H9 (cell line): ENCODE measurements around the gene DGCR8. TPM values are rescaled to one million over a fixed set of nuclear protein-coding genes. Genes with fewer than 3 reads are reported as not detected.
A peak's percentile ranks its signal among the peaks of the same experiment; 100 is the strongest.

Experiments
- DNase-seq: peaks from one replicate; pipeline ENCODE4 v3.0.0-alpha.2; 2017
- H2AFZ ChIP-seq: one replicate; pipeline ENCODE4 v1.6.1; 2013; ENCODE audit warnings: mild to moderate bottlenecking, low read length, control low read depth, moderate library complexity
- H2AK5ac ChIP-seq: 2 replicates; pipeline ENCODE4 v1.6.1; 2013; ENCODE audit warnings: low read length, control low read depth, mixed read lengths; ENCODE audit not compliant: insufficient read length
- H2BK120ac ChIP-seq: one replicate; pipeline ENCODE4 v1.6.1; 2013; ENCODE audit warnings: low read depth, mild to moderate bottlenecking, low read length, control low read depth, inconsistent platforms; ENCODE audit not compliant: poor library complexity, severe bottlenecking
- H2BK12ac ChIP-seq: 2 replicates; pipeline ENCODE4 v1.6.1; 2013; ENCODE audit warnings: low read length, control low read depth, mixed read lengths, low read depth; ENCODE audit not compliant: insufficient read length
- H2BK15ac ChIP-seq: 2 replicates; pipeline ENCODE4 v1.6.1; 2013; ENCODE audit warnings: low read depth, low read length, control low read depth
- H2BK20ac ChIP-seq: one replicate; pipeline ENCODE4 v1.6.1; 2013; ENCODE audit warnings: low read depth, mild to moderate bottlenecking, low read length, control low read depth, inconsistent platforms; ENCODE audit not compliant: poor library complexity, severe bottlenecking
- H2BK5ac ChIP-seq: 2 replicates; pipeline ENCODE4 v1.6.1; 2013; ENCODE audit warnings: low read length, control low read depth, mixed read lengths; ENCODE audit not compliant: insufficient read length
- H3K14ac ChIP-seq: 2 replicates; pipeline ENCODE4 v1.6.1; 2013; ENCODE audit warnings: low read length, control low read depth; ENCODE audit not compliant: insufficient read depth
- H3K18ac ChIP-seq: 2 replicates; pipeline ENCODE4 v1.6.1; 2013; ENCODE audit warnings: low read depth, mild to moderate bottlenecking, mixed read lengths, low read length, control low read depth; ENCODE audit not compliant: insufficient read length
- H3K23ac ChIP-seq: 2 replicates; pipeline ENCODE4 v1.6.1; 2013; ENCODE audit warnings: low read length, control low read depth, mixed read lengths, low read depth; ENCODE audit not compliant: insufficient read length
- H3K23me2 ChIP-seq: 2 replicates; pipeline ENCODE4 v1.6.1; 2013; ENCODE audit warnings: low read depth, mild to moderate bottlenecking, mixed read lengths, low read length, control low read depth; ENCODE audit not compliant: insufficient read length, poor library complexity, severe bottlenecking
- H3K27ac ChIP-seq: 2 replicates; pipeline ENCODE4 v1.5.1; 2013; ENCODE audit warnings: low read length, control low read depth, mixed read lengths, low read depth; ENCODE audit not compliant: insufficient read length
- H3K27me3 ChIP-seq: 2 replicates; pipeline ENCODE4 v1.6.1; 2013; ENCODE audit warnings: low read length, control low read depth, inconsistent platforms; ENCODE audit not compliant: insufficient read depth
- H3K4ac ChIP-seq: 2 replicates; pipeline ENCODE4 v1.6.1; 2013; ENCODE audit warnings: low read depth, mild to moderate bottlenecking, control low read depth, inconsistent platforms, low read length, moderate library complexity
- H3K4me1 ChIP-seq: 2 replicates; pipeline ENCODE4 v1.6.1; 2013; ENCODE audit warnings: low read length, control low read depth, inconsistent platforms; ENCODE audit not compliant: insufficient read depth
- H3K4me2 ChIP-seq: 2 replicates; pipeline ENCODE4 v1.6.1; 2013; ENCODE audit warnings: low read length, control low read depth, mixed read lengths; ENCODE audit not compliant: insufficient read length, insufficient read depth
- H3K56ac ChIP-seq: 2 replicates; pipeline ENCODE4 v1.6.1; 2013; ENCODE audit warnings: low read depth, mild to moderate bottlenecking, mixed read lengths, low read length, control low read depth; ENCODE audit not compliant: insufficient read length
- H3K79me1 ChIP-seq: 2 replicates; pipeline ENCODE4 v1.6.1; 2013; ENCODE audit warnings: low read depth, mild to moderate bottlenecking, moderate library complexity, low read length, control low read depth, inconsistent platforms; ENCODE audit not compliant: insufficient read depth, poor library complexity, severe bottlenecking
- H3K79me2 ChIP-seq: 2 replicates; pipeline ENCODE4 v1.6.1; 2013; ENCODE audit warnings: low read length, control low read depth, inconsistent platforms; ENCODE audit not compliant: insufficient read depth
- H3K9ac ChIP-seq: 2 replicates; pipeline ENCODE4 v1.6.1; 2013; ENCODE audit warnings: low read length, control low read depth, mixed read lengths; ENCODE audit not compliant: insufficient read length; ENCODE audit errors: extremely low read depth
- H3K9me3 ChIP-seq: one replicate; pipeline ENCODE4 v1.6.1; 2013; ENCODE audit warnings: low read depth, low read length, inconsistent platforms; ENCODE audit not compliant: control insufficient read depth
- H3T11ph ChIP-seq: one replicate; pipeline ENCODE4 v1.6.1; 2013; ENCODE audit warnings: mild to moderate bottlenecking, low read length, control low read depth, inconsistent platforms
- H4K20me1 ChIP-seq: one replicate; pipeline ENCODE4 v1.6.1; 2013; ENCODE audit not compliant: control insufficient read depth, insufficient read length, insufficient read depth
- H4K5ac ChIP-seq: 2 replicates; pipeline ENCODE4 v1.6.1; 2013; ENCODE audit warnings: low read depth, mild to moderate bottlenecking, mixed read lengths, low read length, control low read depth; ENCODE audit not compliant: insufficient read length
- H4K8ac ChIP-seq: replicated peaks from 2 replicates; pipeline ENCODE4 v1.6.1; 2013; ENCODE audit warnings: low read length, control low read depth, mixed read lengths, low read depth; ENCODE audit not compliant: insufficient read length
- H4K91ac ChIP-seq: 2 replicates; pipeline ENCODE4 v1.6.1; 2013; ENCODE audit warnings: low read depth, mild to moderate bottlenecking, moderate library complexity, mixed read lengths, low read length, control low read depth; ENCODE audit not compliant: insufficient read length
- H3K27ac Mint-ChIP-seq, 3 experiments: 2 replicates in 2 of 3; 3 replicates in 1 of 3; pipeline ENCODE4 v1.8.0; 2020 to 2021; ENCODE audit warnings: mixed read lengths in 3 of 3, mild to moderate bottlenecking in 1 of 3, moderate library complexity in 1 of 3
- H3K27me3 Mint-ChIP-seq: 2 replicates; pipeline ENCODE4 v1.8.0; 2021; ENCODE audit warnings: low read depth, mild to moderate bottlenecking, moderate library complexity, mixed read lengths
- H3K36me3 Mint-ChIP-seq, 3 experiments: 2 replicates in 2 of 3; 3 replicates in 1 of 3; pipeline ENCODE4 v1.8.0; 2020 to 2021; ENCODE audit warnings: low read depth in 3 of 3, mixed read lengths in 3 of 3; ENCODE audit not compliant: insufficient read depth in 1 of 3
- H3K4me1 Mint-ChIP-seq, 2 experiments: 2 replicates each; pipeline ENCODE4 v1.8.0; 2020; ENCODE audit warnings: mixed read lengths in 2 of 2
- H3K4me3 Mint-ChIP-seq, 2 experiments: 2 replicates in 1 of 2; 3 replicates in 1 of 2; pipeline ENCODE4 v1.8.0; 2020 to 2021; ENCODE audit warnings: mild to moderate bottlenecking in 2 of 2, mixed read lengths in 2 of 2, moderate library complexity in 1 of 2
- H3K9me3 Mint-ChIP-seq, 2 experiments: 2 replicates in 1 of 2; 3 replicates in 1 of 2; pipeline ENCODE4 v1.8.0; 2020; ENCODE audit warnings: mild to moderate bottlenecking in 2 of 2, mixed read lengths in 2 of 2, moderate library complexity in 1 of 2
- whole genome bisulfite sequencing: extraction: QIAGEN DNeasy Blood & Tissue Kit; methylation state at CpG from one replicate; pipeline ENCODE4 v1.1.7; 2013; ENCODE audit warnings: missing lambda C conversion rate, low lambda C conversion rate, mixed read lengths; ENCODE audit not compliant: insufficient read length; ENCODE audit errors: extremely low coverage; 5-methylcytosine and 5-hydroxymethylcytosine counted together
- total RNA-seq: library from RNA; stranded (reverse); gene quantifications from 2 replicates; pipeline ENCODE4 v1.2.1, GENCODE V29; 2021
- TF ChIP-seq, protein P1 (sequence below): fragments of 200-600 bp; sonication (generic); conservative IDR thresholded peaks from 3 replicates; pipeline ENCODE4 v1.8.0; 2021; ENCODE audit warnings: antibody characterized with exemption, mild to moderate bottlenecking

Gene DGCR8
- total RNA-seq, 1 experiment from 2014 or later, result 74.5 TPM

- no CpG with 5 or more reads among the region's 7 CpGs for WGBS
- H3T11ph ChIP-seq, result no peak overlapping the region
- H3K4ac ChIP-seq, result no peak overlapping the region
- no peak overlapping the region for H2BK12ac ChIP-seq
- H3K23ac ChIP-seq, result no peak overlapping the region
- no peak overlapping the region for H2BK20ac ChIP-seq
- H3K27me3 Mint-ChIP-seq, result peaks cover 32% of the 10 kb centered on the region
- no peaks in the 10 kb centered on the region for H3K79me1 ChIP-seq
- no peak overlapping the region for H2AFZ ChIP-seq
- H3K27ac Mint-ChIP-seq, result peak overlapping the region in 1 of 3 experiments; percentile 46; a peak in 1 of 7 replicates
- no peaks in the 10 kb centered on the region for H3K23me2 ChIP-seq
- no peak overlapping the region for H3K56ac ChIP-seq
- no peaks in the 10 kb centered on the region for H3K36me3 Mint-ChIP-seq
- H4K91ac ChIP-seq, result no peak overlapping the region
- H3K4me3 Mint-ChIP-seq, result no peak overlapping the region
- no peak overlapping the region for H2BK15ac ChIP-seq
- H3K27ac ChIP-seq, result no peak overlapping the region
- H3K4me1 Mint-ChIP-seq, result no peaks in the 10 kb centered on the region
- H2BK5ac ChIP-seq, result no peak overlapping the region
- H3K9me3 Mint-ChIP-seq, result no peaks in the 10 kb centered on the region
- H3K18ac ChIP-seq, result no peak overlapping the region
- no peaks in the 10 kb centered on the region for H4K20me1 ChIP-seq
- H2AK5ac ChIP-seq, result no peak overlapping the region
- no peak overlapping the region for H2BK120ac ChIP-seq
- no peak overlapping the region for H3K9ac ChIP-seq
- H3K14ac ChIP-seq, result no peak overlapping the region
- H3K9me3 ChIP-seq, result no peaks in the 10 kb centered on the region
- no peaks in the 10 kb centered on the region; the same call in 1 of the 2 replicates for H3K27me3 ChIP-seq
- TF ChIP-seq, protein P1, sequence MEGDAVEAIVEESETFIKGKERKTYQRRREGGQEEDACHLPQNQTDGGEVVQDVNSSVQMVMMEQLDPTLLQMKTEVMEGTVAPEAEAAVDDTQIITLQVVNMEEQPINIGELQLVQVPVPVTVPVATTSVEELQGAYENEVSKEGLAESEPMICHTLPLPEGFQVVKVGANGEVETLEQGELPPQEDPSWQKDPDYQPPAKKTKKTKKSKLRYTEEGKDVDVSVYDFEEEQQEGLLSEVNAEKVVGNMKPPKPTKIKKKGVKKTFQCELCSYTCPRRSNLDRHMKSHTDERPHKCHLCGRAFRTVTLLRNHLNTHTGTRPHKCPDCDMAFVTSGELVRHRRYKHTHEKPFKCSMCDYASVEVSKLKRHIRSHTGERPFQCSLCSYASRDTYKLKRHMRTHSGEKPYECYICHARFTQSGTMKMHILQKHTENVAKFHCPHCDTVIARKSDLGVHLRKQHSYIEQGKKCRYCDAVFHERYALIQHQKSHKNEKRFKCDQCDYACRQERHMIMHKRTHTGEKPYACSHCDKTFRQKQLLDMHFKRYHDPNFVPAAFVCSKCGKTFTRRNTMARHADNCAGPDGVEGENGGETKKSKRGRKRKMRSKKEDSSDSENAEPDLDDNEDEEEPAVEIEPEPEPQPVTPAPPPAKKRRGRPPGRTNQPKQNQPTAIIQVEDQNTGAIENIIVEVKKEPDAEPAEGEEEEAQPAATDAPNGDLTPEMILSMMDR, result no peak
- H4K5ac ChIP-seq, result no peak overlapping the region
- no peaks in the 10 kb centered on the region for H3K79me2 ChIP-seq
- H4K8ac ChIP-seq, result no peak overlapping the region
- no peaks in the 10 kb centered on the region for H3K4me1 ChIP-seq
- H3K4me2 ChIP-seq, result no peak overlapping the region
- DNase-seq, result no peak
These were observed 11.4 kb upstream of the DGCR8 start for GRCh38 chr22:20068640-20069039.
